GM21576 (cell line): Measurements from ENCODE around the gene RNF213.
"Not testable (repeated sequence)": the region's sequence is repeated elsewhere in the genome, so short reads cannot be mapped to it uniquely, and the experiment has no call there.

ENCODE experiments used
- ATAC-seq: cut with Tn5 transposase; IDR thresholded peaks from one replicate; pipeline ENCODE4 v1.9.1; 2021; ENCODE audit warnings: mild to moderate bottlenecking, moderate library complexity; ENCODE audit not compliant: unreplicated experiment

RNF213 gene

DNA sequence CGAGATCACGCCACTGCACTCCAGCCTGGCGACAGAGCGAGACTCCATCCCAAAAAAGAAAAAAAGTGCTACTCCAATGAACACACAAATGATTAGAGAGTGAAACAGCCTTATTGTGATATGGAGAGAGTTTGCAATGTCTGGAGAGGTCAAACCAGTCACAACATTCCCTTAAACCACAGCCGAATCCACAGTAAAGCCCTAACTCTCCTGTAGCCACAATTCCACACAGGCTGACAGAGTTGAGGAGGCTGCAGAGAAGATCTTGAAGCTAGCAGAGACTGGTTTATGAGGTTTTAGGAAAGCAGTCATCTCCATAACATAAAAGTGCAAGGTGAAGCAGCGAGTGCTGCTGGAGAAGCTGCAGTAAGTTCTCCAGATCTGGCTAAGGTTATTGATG, 6.7 kb downstream of the RNF213 start:
- no peak for ATAC-seq

DNA sequence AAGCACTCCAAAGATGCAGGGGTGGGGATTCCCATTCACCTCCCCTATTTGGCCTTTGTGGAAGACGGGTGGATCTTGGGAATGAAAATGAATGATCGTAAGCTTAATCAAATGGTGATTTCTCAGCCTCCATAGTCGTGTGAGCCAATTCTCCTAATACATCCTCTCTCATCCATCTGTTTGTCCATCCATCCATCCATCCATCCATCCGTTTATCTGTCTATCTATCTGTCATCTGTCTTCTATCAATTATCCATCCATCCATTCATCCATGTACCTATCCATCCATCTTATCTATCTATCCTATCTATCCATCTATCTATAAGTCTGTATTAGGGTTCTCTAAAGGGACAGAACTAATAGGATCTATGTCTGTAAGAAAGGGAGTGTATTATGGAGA, 7.8 kb downstream of the RNF213 start:
- ATAC-seq = no peak

DNA sequence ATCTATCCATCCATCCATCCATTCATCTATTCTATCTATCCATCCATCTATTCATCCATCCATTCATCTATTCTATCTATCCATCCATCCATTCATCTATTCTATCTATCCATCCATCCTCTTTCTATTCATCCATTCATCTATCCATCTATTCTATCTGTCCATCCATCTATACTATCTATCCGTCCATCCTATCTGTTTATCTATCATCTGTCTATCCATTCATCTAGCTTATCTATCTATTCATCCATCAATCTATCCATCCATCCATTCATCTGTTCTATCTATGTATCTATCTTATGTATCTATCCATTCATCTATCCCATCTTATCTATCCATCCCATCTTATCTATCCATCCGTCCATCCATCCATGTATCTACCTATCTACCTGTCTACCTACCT, 8.8 kb downstream of the RNF213 start:
- no peak for ATAC-seq

DNA sequence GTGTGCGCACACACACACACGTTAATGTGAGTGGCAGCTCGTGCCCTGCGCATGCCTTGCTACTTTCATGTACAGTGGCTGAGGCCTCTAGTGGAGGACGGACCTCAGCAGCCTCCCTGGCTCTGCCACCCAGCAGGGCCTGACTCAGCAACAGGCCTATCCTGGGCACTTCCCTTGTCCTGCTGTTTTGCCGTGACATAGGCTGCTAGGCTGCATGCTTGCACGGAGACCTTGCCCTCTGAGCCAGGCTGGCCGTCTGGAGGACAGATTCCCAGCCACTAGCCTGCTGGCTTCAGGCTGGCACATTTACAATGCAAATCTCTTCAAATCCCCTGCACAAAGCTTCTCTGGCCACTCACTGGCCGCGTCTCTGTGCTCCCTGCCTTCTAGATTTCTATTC, 9.5 kb downstream of the RNF213 start:
- ATAC-seq = no peak

DNA sequence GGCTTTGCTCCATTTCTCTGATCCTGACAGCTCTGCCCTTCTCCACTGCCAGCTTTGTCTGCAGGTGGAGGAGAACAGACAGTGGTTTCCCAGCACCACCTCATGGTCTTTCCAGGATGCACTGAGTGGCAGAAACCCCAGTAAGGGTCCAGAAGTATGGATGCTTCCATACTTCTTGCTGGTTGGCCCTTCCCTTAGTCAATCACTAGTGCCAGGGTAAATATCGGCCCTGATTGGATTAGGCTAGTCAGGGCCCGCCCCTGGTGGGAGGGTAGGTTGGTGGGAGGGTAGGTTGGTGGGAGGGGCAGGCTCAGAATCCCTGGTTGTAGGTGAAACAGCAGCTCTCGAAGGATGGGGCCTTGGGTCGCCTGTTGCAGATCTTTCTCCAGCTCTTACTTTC, 10.2 kb downstream of the RNF213 start:
- ATAC-seq = no peak

DNA sequence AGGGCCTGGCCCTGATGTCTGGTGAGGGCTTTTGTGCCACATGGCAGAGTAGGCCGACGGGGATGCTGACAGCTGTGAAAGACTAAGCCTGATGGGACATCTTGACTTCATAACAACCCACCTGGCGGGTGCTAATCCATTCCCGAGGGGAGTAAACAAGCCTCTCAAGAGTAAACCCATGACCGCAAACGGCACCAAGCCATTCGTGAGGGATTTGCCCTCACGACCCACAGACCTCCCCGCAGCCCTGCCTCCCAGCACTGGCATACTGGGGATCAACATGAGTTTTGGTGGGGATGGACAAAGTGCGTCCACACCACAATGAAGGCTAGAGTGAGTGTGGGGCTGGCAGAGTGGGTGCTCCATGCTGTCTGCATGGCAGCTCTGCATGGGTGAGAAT, 11.7 kb downstream of the RNF213 start:
- ATAC-seq = no peak

DNA sequence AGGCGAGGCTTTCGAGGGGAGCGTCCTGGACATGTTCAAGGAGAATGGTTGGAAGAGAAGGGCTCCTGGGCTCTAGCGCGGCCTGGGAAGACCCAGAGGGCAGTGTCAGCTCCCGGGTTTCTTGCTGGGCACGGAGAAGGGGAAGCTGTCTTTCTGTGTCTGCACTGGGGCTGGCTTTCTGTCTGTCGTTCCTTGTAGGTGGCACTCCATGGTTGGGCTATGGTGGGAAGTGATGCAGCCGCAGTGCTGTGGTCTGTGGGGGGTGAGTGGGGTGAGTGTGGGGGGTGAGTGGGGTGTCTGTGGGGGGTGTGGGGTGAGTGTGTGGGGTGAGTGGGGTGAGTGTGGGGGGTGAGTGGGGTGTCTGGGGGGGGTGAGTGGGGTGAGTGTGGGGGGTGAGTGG, 13.7 kb downstream of the RNF213 start:
- no peak for ATAC-seq

DNA sequence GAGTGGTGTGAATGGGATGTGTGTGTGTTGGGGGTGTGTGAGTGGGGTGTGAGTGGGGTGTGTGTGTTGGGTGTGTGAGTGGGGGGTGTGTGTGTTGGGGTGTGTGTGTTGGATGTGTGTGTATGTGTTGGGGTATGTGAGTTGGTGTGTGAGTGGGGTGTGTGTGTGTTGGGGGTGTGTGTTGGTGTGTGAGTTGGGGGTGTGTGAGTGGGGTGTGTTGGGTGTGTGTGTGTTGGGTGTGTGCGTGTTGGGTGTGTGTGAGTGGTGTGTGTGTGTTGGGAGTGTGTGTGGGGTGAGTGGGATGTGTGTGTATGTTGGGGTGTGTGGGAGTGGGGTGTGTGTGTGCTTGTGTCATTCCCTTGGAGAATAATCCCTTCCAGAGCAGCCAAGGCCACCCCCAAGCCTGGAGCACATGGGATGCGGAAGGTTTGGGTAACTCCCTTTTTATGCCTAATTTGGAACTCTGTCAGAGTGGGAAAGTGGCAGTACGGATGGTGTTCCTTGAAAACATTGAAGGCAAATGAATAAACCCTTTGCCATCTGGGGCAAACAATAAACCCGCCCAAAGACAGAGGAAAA, 14.3 kb downstream of the RNF213 start:
- ATAC-seq = no peak

DNA sequence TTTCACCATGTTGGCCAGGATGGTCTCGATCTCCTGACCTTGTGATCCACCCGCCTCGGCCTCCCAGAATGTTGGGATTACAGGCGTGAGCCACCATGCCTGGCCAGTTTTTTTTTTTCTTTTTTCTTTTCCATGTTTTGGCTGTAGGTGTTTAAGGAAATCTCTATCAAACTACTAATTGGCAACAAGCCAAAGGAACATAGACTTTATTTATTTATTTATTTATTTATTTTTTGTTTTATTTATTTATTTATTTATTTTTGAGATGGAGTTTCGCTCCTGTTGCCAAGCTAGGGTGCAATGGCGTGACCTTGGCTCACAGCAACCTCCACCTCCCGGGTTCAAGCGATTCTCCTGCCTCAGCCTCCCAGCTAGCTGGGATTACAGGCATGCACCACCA, 15.2 kb downstream of the RNF213 start:
- not testable (repeated sequence) for ATAC-seq

DNA sequence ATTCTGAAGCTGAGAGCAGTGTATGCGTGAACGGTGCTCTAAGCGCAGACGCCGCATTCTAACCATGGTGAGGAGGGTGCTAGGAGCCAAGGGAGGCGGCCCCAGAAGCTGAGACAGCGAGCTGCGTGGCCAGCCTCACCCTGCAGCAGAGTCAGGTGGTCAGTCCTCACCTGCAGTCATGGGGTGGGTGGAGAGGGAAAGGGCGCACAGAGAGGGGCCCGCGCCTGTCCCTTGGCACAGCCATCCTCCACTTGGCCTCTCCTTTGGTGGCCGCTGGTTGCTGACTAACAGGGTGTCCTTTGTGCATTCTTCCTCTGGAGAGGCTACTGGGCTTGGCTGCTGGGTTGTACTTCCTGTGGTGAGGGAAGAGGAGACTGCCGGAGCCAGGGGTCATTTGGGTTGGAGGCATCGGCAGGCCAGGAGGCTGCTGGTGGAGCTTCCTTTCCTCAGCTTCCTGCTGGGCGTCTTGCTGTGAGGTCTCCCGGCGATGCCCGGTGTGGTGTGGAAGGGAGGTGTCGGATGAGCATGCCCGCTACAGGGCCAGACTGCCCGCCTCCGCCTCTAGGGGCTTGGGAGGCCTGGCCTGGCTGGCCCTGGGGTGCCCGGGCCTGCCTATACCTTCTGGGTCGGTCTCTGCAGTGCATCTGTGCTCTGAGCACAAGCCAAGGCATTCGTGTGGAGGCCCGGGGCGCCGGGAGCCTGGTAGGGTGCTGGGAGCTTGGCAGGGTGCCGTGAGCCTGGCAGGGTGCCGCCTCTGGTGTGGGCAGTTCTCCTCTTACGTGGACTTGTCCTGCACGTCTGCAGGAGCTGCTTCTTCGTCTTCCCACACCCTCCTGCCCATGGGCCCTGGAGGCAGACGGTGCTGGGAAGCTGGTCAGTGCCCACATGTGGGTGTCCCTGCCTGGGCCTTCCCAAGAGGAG, 17.4 kb downstream of the RNF213 start:
- ATAC-seq = no peak

DNA sequence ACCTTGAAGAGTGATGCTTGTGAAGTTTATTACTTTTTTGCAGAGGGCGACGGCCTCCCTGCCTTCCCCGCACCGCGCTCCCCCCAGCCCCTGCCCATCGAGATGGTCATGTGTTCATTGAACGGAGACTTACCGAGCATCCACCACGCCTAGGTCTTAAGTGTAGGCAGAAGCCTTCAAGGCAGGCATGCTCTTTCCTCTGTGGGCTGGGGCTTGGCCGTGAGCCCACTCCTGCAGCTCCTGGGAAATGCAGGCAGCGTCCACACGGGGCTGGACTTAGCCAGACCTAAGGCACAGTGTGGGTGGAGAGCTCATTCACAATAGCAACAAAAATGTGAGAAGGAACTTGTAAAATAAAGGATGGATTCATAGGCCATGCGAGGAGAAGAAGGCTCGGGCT, 19.2 kb downstream of the RNF213 start:
- no peak for ATAC-seq

DNA sequence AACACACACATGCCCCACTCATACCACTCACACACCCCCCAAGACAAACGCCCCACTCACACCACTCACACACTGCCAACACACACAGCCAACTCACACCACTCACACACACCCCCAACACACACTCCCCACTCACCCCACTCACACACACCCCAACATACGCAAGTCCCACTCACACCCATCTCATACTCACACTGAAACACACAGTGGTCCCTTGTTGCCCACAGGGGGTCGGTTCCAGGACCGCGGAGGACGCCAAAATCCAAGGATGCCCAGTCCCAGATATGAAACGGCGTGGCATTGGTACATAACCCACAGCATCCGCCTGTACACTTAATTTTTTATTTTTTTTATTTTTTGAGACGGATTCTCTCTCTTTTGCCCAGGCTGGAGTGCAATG, 20.9 kb downstream of the RNF213 start:
- ATAC-seq = no peak

DNA sequence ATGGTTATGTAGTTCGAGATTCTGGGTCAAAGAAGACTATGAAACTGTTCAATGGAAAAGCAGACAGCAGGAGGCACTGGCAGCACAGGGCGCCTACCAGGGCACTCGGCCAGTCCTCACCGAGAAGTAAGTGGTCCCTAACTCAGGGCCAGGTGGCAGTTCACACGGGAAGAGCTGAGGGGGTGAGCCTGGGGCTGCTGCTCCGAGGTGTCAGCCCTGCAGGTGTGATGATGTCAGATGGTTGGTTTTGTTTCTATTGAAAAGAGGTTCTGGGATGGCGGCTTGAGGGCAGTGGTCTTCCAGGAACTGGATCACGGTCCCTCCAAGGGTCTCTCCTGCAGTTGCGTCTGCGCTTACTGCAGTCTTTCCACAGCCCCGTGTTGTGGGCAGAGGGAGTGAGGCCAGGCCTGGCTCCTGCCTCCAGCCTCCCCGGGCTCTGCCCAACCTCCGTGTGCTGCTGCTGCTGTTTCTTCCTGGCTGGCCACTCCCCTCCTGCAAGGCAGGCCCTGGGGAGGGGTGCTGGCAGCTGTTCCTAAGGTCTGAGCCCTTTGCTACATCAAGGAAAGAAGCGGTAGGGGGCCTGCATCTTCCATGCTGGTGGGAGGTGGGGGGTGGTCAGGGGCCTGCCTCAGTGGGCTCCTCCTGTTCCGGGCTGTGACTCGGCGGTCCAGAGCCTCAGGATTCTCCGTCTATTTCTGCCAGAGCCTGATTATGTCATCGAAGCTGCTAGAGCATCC, 22.6 kb downstream of the RNF213 start:
- no peak for ATAC-seq

DNA sequence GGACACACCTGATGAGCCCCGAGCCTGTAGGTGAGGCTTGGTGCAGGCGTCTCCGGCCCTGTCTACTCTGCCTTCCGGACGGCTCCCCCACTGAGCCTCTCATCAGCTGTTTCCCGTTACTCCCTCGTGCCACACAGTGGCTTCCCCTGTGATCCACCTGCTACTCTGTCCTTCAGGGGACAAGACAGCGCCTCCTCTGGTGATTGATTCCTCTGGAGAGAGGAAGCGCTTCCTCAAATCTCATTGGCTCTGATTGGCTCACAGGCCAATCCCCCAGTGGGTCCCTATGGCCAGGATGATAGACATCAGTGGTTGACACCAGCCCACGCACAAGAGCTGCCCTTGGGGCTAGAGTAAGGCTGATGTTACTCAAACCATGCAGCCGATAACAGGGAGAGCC, 24.0 kb downstream of the RNF213 start:
- no peak for ATAC-seq

DNA sequence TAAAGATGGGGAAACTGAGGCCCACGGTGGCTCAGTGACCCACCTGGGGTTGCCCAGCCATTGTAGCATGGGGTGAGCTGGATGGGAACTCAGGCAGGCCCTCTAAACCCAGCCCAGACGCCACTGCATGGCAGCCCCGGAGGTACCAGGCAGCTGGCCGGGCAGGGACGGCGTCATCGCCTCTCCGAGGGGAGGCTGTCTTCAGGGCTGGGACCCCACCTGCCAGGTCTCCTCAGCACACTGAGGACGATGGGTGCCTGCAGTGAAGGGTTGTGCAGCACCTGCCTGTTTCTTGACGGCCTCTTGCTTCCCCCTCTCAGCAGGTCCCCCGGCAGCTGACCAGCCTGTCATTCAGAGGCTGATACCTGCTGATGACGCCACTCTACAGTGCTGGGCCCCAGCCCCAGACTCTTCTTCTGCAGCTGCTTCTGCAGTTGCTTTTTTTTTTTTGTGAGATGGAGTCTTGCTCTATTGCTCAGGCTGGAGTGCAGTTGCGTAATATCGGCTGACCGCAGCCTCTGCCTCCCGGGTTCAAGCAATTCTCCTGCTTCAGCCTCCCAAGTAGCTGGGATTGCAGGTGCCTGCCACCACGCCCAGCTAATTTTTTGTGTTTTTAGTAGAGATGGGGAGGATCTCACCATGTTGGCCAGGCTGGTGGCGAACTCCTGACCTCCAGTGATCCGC, 24.7 kb downstream of the RNF213 start:
- no peak for ATAC-seq

DNA sequence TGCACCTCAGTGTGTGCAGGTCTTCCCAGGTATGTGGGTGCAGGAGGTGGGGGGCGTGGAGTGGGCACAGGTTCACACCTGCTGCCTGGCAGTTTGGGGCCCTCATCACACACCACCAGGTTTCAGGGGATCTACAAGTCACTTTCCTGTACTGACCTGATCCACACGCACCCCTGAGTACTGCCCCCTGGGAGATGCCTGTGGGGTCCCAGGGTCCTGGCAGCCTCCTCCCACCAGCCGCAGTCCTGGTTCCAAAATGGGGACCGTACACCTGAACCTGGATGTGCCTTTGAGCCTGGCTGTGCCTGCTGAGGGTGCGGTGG, 25.9 kb downstream of the RNF213 start:
- ATAC-seq = no peak

DNA sequence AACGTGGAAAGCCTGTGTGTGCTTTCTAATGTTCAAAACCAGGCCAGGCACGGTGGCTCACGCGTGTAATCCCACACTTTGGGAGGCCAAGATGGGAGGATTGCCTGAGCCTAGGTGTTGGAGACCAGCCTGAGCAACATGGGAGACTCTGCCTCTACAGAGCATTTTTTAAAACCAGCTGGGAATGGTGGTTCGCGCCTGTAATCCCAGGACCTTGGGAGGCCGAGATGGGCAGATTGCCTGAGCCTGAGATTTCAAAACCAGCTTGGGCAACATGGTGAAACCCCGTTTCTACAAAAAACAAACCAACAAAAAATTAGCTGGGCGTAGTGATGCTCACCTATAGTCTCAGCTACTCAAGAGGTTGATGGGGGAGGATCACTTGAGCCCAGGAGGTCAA, 26.4 kb downstream of the RNF213 start:
- ATAC-seq = no peak

DNA sequence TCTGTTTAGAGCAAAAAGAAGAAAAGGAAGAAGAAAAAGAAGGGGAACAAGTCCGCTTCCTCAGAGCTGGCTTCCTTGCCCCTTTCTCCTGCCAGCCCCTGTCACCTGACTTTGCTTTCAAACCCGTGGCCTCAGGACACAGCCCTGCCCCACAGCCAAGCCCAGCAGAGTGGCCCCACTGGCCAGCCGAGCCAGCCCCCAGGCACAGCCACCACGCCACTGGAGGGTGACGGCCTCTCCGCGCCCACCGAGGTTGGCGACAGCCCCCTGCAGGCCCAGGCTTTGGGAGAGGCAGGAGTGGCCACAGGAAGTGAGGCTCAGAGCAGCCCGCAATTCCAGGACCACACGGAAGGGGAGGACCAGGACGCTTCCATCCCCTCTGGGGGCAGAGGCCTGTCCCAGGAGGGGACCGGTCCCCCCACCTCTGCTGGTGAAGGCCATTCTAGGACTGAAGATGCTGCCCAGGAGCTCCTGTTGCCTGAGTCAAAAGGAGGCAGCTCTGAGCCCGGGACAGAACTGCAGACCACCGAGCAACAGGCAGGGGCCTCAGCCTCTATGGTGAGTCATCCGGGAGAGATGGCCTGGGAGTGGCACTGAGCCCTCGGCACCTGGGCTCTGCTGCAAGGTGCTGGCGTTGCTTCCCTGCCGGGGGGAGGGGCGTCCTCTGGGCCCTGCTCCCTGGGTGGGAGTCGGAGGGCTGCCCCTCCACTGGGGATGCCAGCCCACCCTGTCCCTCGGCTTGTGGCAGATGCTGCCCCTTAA, 27.3 kb downstream of the RNF213 start:
- no peak for ATAC-seq

DNA sequence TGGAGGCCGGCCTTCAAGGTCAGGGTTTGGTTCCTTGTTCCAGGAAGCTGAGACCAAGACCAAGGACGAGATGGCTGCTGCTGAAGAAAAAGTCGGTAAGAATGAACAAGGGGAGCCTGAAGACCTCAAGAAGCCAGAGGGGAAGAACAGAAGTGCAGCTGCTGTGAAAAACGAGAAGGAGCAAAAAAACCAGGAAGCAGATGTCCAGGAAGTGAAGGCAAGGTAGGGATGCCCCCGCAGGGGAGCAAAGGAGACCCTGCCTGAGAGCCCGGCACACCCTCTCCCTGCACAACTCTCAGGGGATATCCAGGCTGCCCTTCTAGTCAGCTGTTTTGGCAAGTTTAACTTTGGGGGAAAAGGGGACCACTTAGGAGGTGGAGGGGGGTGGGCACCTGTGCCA, 29.0 kb downstream of the RNF213 start:
- no peak for ATAC-seq

DNA sequence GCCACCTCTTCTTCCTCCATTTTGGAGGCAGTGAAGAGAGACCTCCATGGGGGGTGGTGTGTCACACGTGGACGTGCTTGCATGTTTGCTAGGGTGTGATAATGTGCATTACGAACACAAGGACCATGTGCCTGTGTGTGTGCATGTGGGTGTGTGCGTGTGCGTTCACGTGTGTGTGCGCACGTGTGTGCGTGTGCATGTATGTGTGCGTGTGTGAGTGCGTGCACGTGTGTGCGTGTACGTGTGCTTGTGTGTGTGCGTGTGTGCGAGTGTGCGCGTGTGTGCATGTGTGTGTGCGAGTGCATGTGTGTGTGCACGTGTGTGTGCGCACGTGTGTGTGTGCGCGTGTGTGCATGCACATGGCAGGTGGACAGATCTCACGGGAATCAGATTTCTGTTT, 29.5 kb downstream of the RNF213 start:
- ATAC-seq = no peak

DNA sequence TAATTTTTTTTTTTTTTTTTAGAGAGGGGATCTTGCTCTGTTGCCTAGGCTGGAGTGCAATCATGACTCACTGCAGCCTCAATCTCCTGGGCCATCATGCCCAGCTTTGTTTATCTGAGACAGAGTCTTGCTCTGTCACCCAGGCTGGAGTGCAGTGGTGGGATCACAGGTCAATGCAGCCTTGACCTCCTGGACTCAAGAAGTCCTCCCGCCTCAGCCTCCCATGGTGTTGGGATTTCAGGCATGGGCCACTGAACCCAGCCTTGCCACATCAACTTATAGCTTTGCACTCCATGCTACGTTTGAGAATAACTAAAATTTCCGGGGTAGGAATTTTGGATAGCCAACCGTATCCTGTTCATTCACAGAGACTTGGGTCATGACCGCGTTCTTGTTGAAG, 30.6 kb downstream of the RNF213 start:
- ATAC-seq = no peak
